Trophoblast cell (in vitro differentiated cells and primary cell): Measurements from ENCODE around the gene SLC23A1.
"Not testable (repeated sequence)": the region's sequence is repeated elsewhere in the genome, so short reads cannot be mapped to it uniquely, and the experiment has no call there.

Source experiments
- DNase-seq, 2 donors: peaks; one replicate each; pipeline ENCODE4 v3.0.0-alpha.2; 2016
- H2AFZ ChIP-seq: 2 replicates; pipeline ENCODE4 v1.6.1; 2013; ENCODE audit warnings: low read length, moderate library complexity, mild to moderate bottlenecking; ENCODE audit not compliant: insufficient read depth, poor library complexity
- H2AK5ac ChIP-seq: 2 replicates; pipeline ENCODE4 v1.6.1; 2013; ENCODE audit warnings: mild to moderate bottlenecking, low read length
- H2BK120ac ChIP-seq: 2 replicates; pipeline ENCODE4 v1.6.1; 2013; ENCODE audit warnings: low read length, mild to moderate bottlenecking, moderate library complexity; ENCODE audit not compliant: insufficient read depth, poor library complexity
- H2BK12ac ChIP-seq: 2 replicates; pipeline ENCODE4 v1.6.1; 2013; ENCODE audit warnings: mild to moderate bottlenecking, low read length, moderate library complexity
- H2BK5ac ChIP-seq: 2 replicates; pipeline ENCODE4 v1.6.1; 2013; ENCODE audit warnings: low read length, low read depth, moderate library complexity, mild to moderate bottlenecking; ENCODE audit not compliant: poor library complexity
- H3K14ac ChIP-seq: 2 replicates; pipeline ENCODE4 v1.6.1; 2013; ENCODE audit warnings: mild to moderate bottlenecking, low read length
- H3K18ac ChIP-seq: 2 replicates; pipeline ENCODE4 v1.6.1; 2013; ENCODE audit warnings: mild to moderate bottlenecking, low read length
- H3K23ac ChIP-seq: 2 replicates; pipeline ENCODE4 v1.6.1; 2013; ENCODE audit warnings: low read length
- H3K27ac ChIP-seq: 2 replicates; pipeline ENCODE4 v1.5.1; 2013; ENCODE audit warnings: low read depth, mild to moderate bottlenecking, inconsistent platforms, low read length, moderate library complexity
- H3K27me3 ChIP-seq: 2 replicates; pipeline ENCODE4 v1.6.1; 2013; ENCODE audit warnings: inconsistent platforms, mild to moderate bottlenecking, low read length, moderate library complexity; ENCODE audit not compliant: insufficient read depth
- H3K36me3 ChIP-seq, 2 experiments: 1 replicate in 1 of 2; 2 replicates in 1 of 2; pipeline ENCODE4 v1.6.1; 2013; ENCODE audit warnings: low read length in 2 of 2, mild to moderate bottlenecking in 2 of 2, moderate library complexity in 1 of 2; ENCODE audit not compliant: insufficient read depth in 2 of 2, control insufficient read depth in 1 of 2
- H3K4ac ChIP-seq: 2 replicates; pipeline ENCODE4 v1.6.1; 2013; ENCODE audit warnings: low read depth, mild to moderate bottlenecking, low read length, moderate library complexity
- H3K4me1 ChIP-seq, 2 experiments: 1 replicate in 1 of 2; 2 replicates in 1 of 2; pipeline ENCODE4 v1.6.1; 2013; ENCODE audit warnings: low read length in 2 of 2, mild to moderate bottlenecking in 2 of 2, moderate library complexity in 1 of 2; ENCODE audit not compliant: insufficient read depth in 2 of 2, control insufficient read depth in 1 of 2
- H3K4me2 ChIP-seq: 2 replicates; pipeline ENCODE4 v1.6.1; 2013; ENCODE audit warnings: inconsistent platforms, mild to moderate bottlenecking, low read length, moderate library complexity
- H3K4me3 ChIP-seq: 2 replicates; pipeline ENCODE4 v1.5.1; 2013; ENCODE audit warnings: mild to moderate bottlenecking, low read depth, low read length, inconsistent platforms
- H3K79me1 ChIP-seq: one replicate; pipeline ENCODE4 v1.6.1; 2013; ENCODE audit warnings: low read length
- H3K79me2 ChIP-seq: 2 replicates; pipeline ENCODE4 v1.6.1; 2013; ENCODE audit warnings: low read length, mild to moderate bottlenecking; ENCODE audit not compliant: control insufficient read depth, insufficient read depth, poor library complexity
- H3K9ac ChIP-seq: 2 replicates; pipeline ENCODE4 v1.6.1; 2013; ENCODE audit warnings: mild to moderate bottlenecking, low read length
- H3K9me3 ChIP-seq: 2 replicates; pipeline ENCODE4 v1.6.1; 2013; ENCODE audit warnings: low read depth, mild to moderate bottlenecking, control low read depth, inconsistent platforms, low read length; ENCODE audit not compliant: insufficient read depth
- H4K12ac ChIP-seq: 2 replicates; pipeline ENCODE4 v1.6.1; 2013; ENCODE audit warnings: low read depth, mild to moderate bottlenecking, low read length, moderate library complexity
- H4K8ac ChIP-seq: 2 replicates; pipeline ENCODE4 v1.6.1; 2013; ENCODE audit warnings: low read depth, mild to moderate bottlenecking, low read length, moderate library complexity
- H4K91ac ChIP-seq: one replicate; pipeline ENCODE4 v1.6.1; 2013; ENCODE audit warnings: low read depth, mild to moderate bottlenecking, low read length, moderate library complexity
- WGBS: extraction: QIAGEN DNeasy Blood & Tissue Kit; methylation state at CpG from one replicate; pipeline ENCODE4 v1.1.7; 2013; ENCODE audit warnings: missing lambda C conversion rate; ENCODE audit not compliant: insufficient read length, insufficient coverage; ENCODE audit errors: extremely low coverage; 5-methylcytosine and 5-hydroxymethylcytosine counted together

Gene SLC23A1

DNA sequence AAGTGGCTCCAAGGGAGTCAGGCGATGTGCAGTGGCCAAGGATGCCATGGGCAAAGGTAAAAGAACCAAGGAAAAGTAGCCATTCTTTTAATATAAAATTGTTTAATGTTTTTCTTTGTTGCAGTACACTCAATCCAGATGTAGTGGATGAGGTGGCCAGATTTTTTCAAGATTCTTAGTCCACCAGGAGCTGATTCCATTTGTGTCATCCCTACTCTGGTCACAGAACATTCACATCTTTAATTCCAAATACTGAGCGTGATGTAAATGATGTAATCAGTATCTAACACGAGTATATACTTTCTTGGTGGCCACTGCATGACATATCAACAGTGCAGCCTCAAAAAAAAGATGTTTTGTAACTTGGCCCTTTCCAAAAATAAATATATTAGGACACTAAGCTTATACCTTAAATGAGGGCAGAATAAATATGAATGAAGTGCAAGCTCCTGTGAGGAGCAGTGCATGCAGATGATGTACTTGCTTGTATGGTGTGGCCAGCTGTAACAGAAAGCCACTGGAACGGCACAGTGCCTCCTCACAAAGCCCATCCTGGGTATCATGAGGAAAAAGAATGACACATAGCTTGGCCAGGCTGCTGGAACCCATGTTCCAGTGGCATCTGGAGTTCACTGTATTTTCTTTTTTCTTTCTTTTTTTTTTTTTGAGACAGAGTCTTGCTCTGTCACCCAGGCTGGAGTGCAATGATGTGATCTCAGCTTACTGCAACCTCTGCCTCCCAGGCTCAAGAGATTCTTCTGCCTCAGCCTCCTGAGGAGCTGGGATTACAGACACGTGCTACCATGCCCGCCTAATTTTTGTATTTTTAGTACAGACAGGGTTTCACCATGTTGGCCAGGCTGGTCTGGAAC is 27.3 kb upstream of the SLC23A1 start:
- WGBS: no CpG with 5 or more reads among the region's 6 CpGs
- H3K4ac ChIP-seq: no peak overlapping the region

DNA sequence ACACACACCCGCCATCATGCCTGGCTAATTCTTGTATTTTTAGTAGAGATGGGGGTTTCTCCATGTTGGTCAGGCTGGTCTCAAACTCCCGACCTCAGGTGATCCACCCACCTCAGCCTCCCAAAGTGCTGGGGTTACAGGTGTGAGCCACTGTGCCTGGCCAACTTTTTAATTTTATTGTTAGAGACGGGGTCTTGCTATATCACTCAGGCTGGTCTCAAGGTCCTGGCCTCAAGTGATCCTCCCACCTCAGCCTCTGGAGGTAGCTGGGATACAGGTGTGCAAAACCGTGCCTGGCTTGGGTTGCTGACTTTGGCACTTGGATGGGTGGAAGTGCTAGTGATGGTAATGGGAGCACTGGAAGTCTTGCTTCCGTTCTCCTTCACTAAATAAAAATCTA is 26.0 kb upstream of the SLC23A1 start:
- H3K4me1 ChIP-seq, H3K18ac ChIP-seq, H3K79me2 ChIP-seq, H3K9ac ChIP-seq, H3K4me2 ChIP-seq, H2AK5ac ChIP-seq, H3K79me1 ChIP-seq, H4K91ac ChIP-seq, H2BK5ac ChIP-seq, H2AFZ ChIP-seq, H3K27me3 ChIP-seq, H3K36me3 ChIP-seq, H3K4me3 ChIP-seq, H2BK120ac ChIP-seq, H4K12ac ChIP-seq, H3K9me3 ChIP-seq, H4K8ac ChIP-seq, H3K27ac ChIP-seq, DNase-seq, H3K23ac ChIP-seq, H3K4ac ChIP-seq, H3K14ac ChIP-seq, H2BK12ac ChIP-seq: not testable (repeated sequence)
- WGBS: no CpG with 5 or more reads among the region's 5 CpGs

More for the DNA sequence above, 27.3 kb upstream of the SLC23A1 start:
- Histone ChIP-seq H2BK120ac (no peak overlapping the region), H3K79me1 (no peaks in the 10 kb centered on the region), H2AFZ (no peak overlapping the region), H3K4me1 (no peaks in the 10 kb centered on the region), H3K9me3 (no peaks in the 10 kb centered on the region), H4K12ac (no peak overlapping the region), H2BK12ac (no peak overlapping the region), H3K79me2 (no peaks in the 10 kb centered on the region), H3K27me3 (no peaks in the 10 kb centered on the region), H2BK5ac (no peak overlapping the region), H4K8ac (no peak overlapping the region), H3K27ac (no peak overlapping the region), H3K9ac (no peak overlapping the region), H4K91ac (no peak overlapping the region), H3K14ac (no peak overlapping the region), H2AK5ac (no peak overlapping the region), H3K18ac (no peak overlapping the region), H3K4me3 (no peak overlapping the region), H3K4me2 (no peak overlapping the region), H3K23ac (no peak overlapping the region), H3K36me3 (peaks cover 0 to 2% of the 10 kb centered on the region in 2 experiments)
- DNase-seq: no peak

DNA sequence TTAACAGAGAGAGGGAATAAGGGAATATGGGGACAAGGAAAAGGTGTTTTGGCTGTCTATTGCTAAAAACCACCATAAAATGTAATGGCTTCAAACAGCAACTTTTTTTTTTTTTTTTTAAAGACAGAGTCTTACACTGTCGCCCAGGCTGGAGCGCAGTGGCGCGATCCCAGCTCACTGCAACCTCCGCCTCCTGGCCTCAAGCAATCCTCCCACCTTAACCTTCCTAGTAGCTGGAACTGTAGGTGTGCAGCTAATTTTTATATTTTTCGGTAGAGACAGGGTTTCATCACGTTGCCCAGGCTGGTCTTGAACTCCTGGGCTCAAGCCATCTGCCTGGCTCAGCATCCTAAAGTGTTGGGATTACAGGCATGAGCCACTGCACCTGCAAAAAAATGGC is 25.1 kb upstream of the SLC23A1 start:
- Histone ChIP-seq H3K4me3 (no peak overlapping the region), H3K4me2 (no peak overlapping the region), H3K14ac (no peak overlapping the region), H3K4me1 (peaks cover 3 to 7% of the 10 kb centered on the region in 2 experiments), H4K12ac (no peak overlapping the region), H3K18ac (no peak overlapping the region), H2BK120ac (no peak overlapping the region), H3K9me3 (no peaks in the 10 kb centered on the region), H3K79me2 (no peaks in the 10 kb centered on the region), H3K27ac (no peak overlapping the region), H3K23ac (no peak overlapping the region), H3K4ac (no peak overlapping the region), H2AFZ (no peak overlapping the region), H3K27me3 (no peaks in the 10 kb centered on the region), H2AK5ac (no peak overlapping the region), H4K91ac (no peak overlapping the region), H3K9ac (no peak overlapping the region), H2BK5ac (no peak overlapping the region), H4K8ac (no peak overlapping the region), H2BK12ac (no peak overlapping the region), H3K79me1 (peaks cover 9% of the 10 kb centered on the region), H3K36me3 (peaks cover 0 to 2% of the 10 kb centered on the region in 2 experiments)
- no peak for DNase-seq
- no CpG with 5 or more reads among the region's 7 CpGs for WGBS

- Histone ChIP-seq H3K79me2 (no peaks in the 10 kb centered on the region), H3K79me1 (peaks cover 9% of the 10 kb centered on the region), H3K27ac (no peak overlapping the region), H3K27me3 (no peaks in the 10 kb centered on the region), H3K4me3 (no peak overlapping the region), H4K8ac (no peak overlapping the region), H3K36me3 (peaks cover 0 to 1% of the 10 kb centered on the region in 2 experiments), H3K9ac (no peak overlapping the region), H3K18ac (no peak overlapping the region), H2BK120ac (no peak overlapping the region), H3K9me3 (no peaks in the 10 kb centered on the region), H3K23ac (no peak overlapping the region), H3K4me2 (no peak overlapping the region), H4K91ac (no peak overlapping the region), H3K4me1 (peaks cover 3 to 7% of the 10 kb centered on the region in 2 experiments), H2AK5ac (no peak overlapping the region), H2BK5ac (no peak overlapping the region), H2AFZ (no peak overlapping the region), H4K12ac (no peak overlapping the region), H3K14ac (no peak overlapping the region), H3K4ac (no peak overlapping the region), H2BK12ac (no peak overlapping the region)
- DNase-seq: no peak
These were observed 24.4 kb upstream of the SLC23A1 start for GRCh38 chr5:139407517-139407916.
